Adrenal gland (tissue), 5 donors: ENCODE results near the gene SETD4.

Source experiments
- CTCF ChIP-seq, 6 experiments: fragments of 450-650 bp in 4 of 6; fragments of 200-600 bp in 2 of 6; sonication (generic) in 1 of 6; IDR thresholded peaks; 1 replicate in 5 of 6; 2 replicates in 1 of 6; pipeline versions ENCODE4 v1.5.1 to v1.8.0; 2016 to 2021; ENCODE audit warnings: antibody characterized with exemption in 6 of 6, mild to moderate bottlenecking in 2 of 6, moderate library complexity in 1 of 6
- POLR2A ChIP-seq, 2 donors: fragments of 450-650 bp; IDR thresholded peaks; one replicate each; pipeline ENCODE4 v1.6.1; 2017; ENCODE audit warnings: antibody characterized with exemption in 2 of 2, mild to moderate bottlenecking in 2 of 2, moderate library complexity in 1 of 2
- donor health status: DM: no; HTN: no; CAD: no.

GRCh38 chr21:36087362-36088138 lies 27.2 kb upstream of the SETD4 start:
- TF ChIP-seq CTCF (IDR thresholded peaks at IDR 0.05) (no peak), POLR2A (IDR thresholded peaks at IDR 0.05) (no peak)
